Articular chondrocyte of knee joint (primary cell): Measurements from ENCODE around the gene ZNF649. TPM values are rescaled to one million over a fixed set of nuclear protein-coding genes. Genes with fewer than 3 reads are reported as not detected.

Experiments used
- total RNA-seq: library from RNA; depleted of rRNA; stranded (reverse); fragments of >200 nt; gene quantifications from 2 replicates; pipeline ENCODE4 v1.2.3, GENCODE V29; 2012

The ZNF649 gene
- 5.5 and 8.0 TPM in 2 replicates for total RNA-seq

GRCh38 chr19:51904331-51905165, at the start of gene ZNF649:
Gene ZNF649 (minus strand): TSS chr19:51905017. CDS start chr19:51900107, 4,910 bp downstream.

GRCh38 chr19:51926784-51927741, 22.2 kb upstream of the ZNF649 start, which contains the start of gene ZNF613:
Gene ZNF613 (plus strand): TSS chr19:51927472. CDS start chr19:51936221, 8,749 bp downstream.

GRCh38 chr19:51887522-51888498, 17.0 kb downstream of the ZNF649 start, which contains the start of gene ZNF577:
Gene ZNF577 (minus strand): TSS chr19:51887951. CDS start chr19:51880382, 7,569 bp downstream.

Other genes with a start within 250 kb of the ZNF649 start
- 3.8 and 7.1 TPM in 2 replicates for gene SPACA6, start 211.7 kb downstream of the ZNF649 start, total RNA-seq
- gene HAS1, start 181.0 kb downstream of the ZNF649 start, total RNA-seq: 0.13 and 0.54 TPM in 2 replicates
- gene FPR1, start 153.1 kb downstream of the ZNF649 start, total RNA-seq: not detected in 2 replicates
- gene FPR2, start 143.8 kb downstream of the ZNF649 start, total RNA-seq: not detected in 2 replicates
- not detected in 2 replicates for gene FPR3, start 109.9 kb downstream of the ZNF649 start, total RNA-seq
- gene ZNF577, start 17.1 kb downstream of the ZNF649 start, total RNA-seq: 10.6 and 11.2 TPM in 2 replicates
- gene ZNF613, start 22.5 kb upstream of the ZNF649 start, total RNA-seq: 7.3 and 9.0 TPM in 2 replicates
- 11.2 and 17.9 TPM in 2 replicates for gene ZNF350, start 81.8 kb upstream of the ZNF649 start, total RNA-seq
- gene ZNF615, start 103.2 kb upstream of the ZNF649 start, total RNA-seq: 16.0 and 17.8 TPM in 2 replicates
- gene ZNF614, start 123.4 kb upstream of the ZNF649 start, total RNA-seq: 14.2 and 15.3 TPM in 2 replicates
- gene ZNF432, start 143.8 kb upstream of the ZNF649 start, total RNA-seq: 11.0 and 14.8 TPM in 2 replicates
- gene ZNF841, start 190.7 kb upstream of the ZNF649 start, total RNA-seq: 26.9 and 39.0 TPM in 2 replicates
- 9.1 and 12.5 TPM in 2 replicates for gene ZNF616, start 234.9 kb upstream of the ZNF649 start, total RNA-seq